Measurements from ENCODE around the gene ORMDL3.

DNA sequence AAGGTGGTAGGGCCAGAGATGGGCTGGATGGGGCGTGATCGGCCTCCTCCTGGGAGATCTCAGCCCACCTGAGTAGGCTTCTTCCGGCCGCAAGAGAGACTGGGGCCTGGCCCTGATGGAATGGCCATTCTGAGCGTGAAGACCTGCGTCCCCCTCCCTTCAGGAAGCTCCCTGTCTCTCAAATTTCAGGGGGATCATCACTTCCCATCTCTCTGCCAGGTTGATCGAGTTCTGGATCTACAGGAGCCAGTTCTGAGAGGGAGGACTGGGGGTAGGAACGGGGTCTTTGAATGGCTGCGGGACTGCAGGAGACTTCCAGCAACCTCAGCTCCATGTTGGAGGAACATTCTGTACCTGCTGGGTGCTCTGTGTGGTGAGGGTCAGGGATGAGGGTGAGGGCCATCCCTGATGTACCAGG lies 26.1 kb upstream of the ORMDL3 start:
- TF ChIP-seq, protein P1, sequence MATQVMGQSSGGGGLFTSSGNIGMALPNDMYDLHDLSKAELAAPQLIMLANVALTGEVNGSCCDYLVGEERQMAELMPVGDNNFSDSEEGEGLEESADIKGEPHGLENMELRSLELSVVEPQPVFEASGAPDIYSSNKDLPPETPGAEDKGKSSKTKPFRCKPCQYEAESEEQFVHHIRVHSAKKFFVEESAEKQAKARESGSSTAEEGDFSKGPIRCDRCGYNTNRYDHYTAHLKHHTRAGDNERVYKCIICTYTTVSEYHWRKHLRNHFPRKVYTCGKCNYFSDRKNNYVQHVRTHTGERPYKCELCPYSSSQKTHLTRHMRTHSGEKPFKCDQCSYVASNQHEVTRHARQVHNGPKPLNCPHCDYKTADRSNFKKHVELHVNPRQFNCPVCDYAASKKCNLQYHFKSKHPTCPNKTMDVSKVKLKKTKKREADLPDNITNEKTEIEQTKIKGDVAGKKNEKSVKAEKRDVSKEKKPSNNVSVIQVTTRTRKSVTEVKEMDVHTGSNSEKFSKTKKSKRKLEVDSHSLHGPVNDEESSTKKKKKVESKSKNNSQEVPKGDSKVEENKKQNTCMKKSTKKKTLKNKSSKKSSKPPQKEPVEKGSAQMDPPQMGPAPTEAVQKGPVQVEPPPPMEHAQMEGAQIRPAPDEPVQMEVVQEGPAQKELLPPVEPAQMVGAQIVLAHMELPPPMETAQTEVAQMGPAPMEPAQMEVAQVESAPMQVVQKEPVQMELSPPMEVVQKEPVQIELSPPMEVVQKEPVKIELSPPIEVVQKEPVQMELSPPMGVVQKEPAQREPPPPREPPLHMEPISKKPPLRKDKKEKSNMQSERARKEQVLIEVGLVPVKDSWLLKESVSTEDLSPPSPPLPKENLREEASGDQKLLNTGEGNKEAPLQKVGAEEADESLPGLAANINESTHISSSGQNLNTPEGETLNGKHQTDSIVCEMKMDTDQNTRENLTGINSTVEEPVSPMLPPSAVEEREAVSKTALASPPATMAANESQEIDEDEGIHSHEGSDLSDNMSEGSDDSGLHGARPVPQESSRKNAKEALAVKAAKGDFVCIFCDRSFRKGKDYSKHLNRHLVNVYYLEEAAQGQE (tag by site-specific recombination; IDR thresholded peaks at IDR 0.05) = no peak
- TF ChIP-seq ZNF239 (tag by site-specific recombination; IDR thresholded peaks at IDR 0.05) (no peak), OVOL3 (tag by site-specific recombination; IDR thresholded peaks at IDR 0.05) (no peak), ZNF248 (tag by site-specific recombination; IDR thresholded peaks at IDR 0.05) (no peak), ZNF843 (tag by site-specific recombination; IDR thresholded peaks at IDR 0.05) (no peak), YY1 (tag by site-specific recombination; IDR thresholded peaks at IDR 0.05) (0 out of 2 replicates have a peak, but pooled peaks have one; percentile 4), ZFP3 (tag by site-specific recombination; IDR thresholded peaks at IDR 0.05; ENCODE audit: low read depth) (no peak), ZNF513 (tag by site-specific recombination; IDR thresholded peaks at IDR 0.05) (no peak)
- TF ChIP-seq, protein P2, sequence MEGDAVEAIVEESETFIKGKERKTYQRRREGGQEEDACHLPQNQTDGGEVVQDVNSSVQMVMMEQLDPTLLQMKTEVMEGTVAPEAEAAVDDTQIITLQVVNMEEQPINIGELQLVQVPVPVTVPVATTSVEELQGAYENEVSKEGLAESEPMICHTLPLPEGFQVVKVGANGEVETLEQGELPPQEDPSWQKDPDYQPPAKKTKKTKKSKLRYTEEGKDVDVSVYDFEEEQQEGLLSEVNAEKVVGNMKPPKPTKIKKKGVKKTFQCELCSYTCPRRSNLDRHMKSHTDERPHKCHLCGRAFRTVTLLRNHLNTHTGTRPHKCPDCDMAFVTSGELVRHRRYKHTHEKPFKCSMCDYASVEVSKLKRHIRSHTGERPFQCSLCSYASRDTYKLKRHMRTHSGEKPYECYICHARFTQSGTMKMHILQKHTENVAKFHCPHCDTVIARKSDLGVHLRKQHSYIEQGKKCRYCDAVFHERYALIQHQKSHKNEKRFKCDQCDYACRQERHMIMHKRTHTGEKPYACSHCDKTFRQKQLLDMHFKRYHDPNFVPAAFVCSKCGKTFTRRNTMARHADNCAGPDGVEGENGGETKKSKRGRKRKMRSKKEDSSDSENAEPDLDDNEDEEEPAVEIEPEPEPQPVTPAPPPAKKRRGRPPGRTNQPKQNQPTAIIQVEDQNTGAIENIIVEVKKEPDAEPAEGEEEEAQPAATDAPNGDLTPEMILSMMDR (tag by site-specific recombination; IDR thresholded peaks at IDR 0.05) = no peak
